ENCODE results near the gene CLIP2.
"Not testable (repeated sequence)": the region's sequence is repeated elsewhere in the genome, so short reads cannot be mapped to it uniquely, and the experiment has no call there.

Gene CLIP2

DNA sequence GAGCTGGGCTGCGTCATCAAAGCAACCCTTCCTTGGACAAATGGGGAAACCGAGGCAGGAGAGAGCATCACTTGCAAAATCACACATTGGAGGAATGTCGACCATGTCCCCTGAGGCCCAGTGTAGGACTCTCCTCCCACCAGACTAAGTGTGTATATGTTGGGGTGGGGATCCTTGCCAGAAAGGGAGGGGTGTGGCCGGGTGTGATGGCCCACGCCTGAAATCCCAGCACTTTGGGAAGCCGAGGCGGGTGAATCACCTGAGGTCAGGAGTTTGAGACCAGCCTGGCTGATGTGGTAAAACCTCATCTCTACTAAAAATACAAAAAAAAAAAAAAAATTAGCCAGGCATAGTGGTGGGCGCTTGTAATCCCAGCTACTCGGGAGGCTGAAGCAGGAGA, 141.2 kb downstream of the CLIP2 start:
- not testable (repeated sequence) for DNase-seq (ENCODE audit: low read depth in 2 of 3, low spot score in 2 of 3)

DNA sequence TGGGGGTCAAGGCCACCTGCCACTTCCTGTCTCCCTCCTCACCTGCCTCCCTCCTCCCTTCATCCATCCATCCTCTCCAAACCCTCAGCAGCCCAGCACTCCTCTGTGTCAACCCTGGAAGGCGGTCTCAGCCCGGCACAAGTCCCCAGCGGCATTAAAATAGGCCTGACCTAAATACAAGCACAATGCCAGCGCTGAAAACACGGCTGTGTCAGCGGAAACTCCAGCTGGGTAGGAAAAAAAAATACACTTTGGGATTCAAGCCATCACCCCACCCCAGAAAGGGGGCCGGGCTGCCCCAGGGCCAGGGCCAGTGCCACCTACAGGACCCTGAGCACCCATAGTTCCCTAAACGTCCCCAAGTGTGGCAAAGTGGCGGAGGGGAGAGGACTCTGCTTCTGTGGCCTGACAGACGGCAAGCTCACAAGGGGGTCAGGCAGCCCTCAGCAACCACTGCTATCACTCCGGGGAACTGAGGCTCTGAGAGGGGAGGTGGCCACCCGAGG, 141.8 kb downstream of the CLIP2 start:
- DNase-seq (ENCODE audit: low read depth in 2 of 3, low spot score in 2 of 3) = no peak

DNA sequence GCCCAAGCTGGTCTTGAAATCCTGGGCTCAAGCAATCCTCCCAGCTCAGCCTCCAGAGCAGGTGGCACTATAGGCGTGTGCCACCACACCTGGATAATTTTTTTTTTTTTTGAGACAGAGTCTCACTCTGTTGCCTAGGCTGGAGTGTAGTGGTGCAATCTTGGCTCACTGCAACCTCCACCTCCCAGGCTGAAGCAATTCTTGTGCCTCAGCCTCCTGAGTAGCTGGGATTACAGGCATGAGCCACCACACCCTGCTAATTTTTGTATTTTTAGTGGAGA, 148.0 kb downstream of the CLIP2 start:
- DNase-seq (ENCODE audit: low read depth in 2 of 3, low spot score in 2 of 3) = not testable (repeated sequence)

DNA sequence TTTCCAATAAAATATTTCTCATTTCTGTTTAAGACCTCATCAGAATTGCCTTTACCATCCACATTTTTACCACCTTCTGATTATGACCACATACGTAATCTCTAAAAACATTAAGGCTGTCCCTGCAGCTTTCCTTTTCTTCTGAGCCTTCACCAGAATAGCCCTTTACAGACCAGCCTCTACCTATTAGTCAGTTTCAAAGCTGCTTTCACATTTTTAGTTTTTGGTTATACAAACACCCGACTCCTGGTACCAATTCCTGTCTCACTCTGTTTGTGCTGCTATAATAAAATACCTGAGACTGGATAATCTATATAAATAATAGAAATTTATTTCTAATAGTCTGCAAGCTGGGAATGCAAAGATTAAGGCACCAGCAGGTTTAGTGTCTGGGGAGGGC, 149.1 kb downstream of the CLIP2 start:
- no peak for DNase-seq (ENCODE audit: low read depth in 2 of 3, low spot score in 2 of 3)

DNA sequence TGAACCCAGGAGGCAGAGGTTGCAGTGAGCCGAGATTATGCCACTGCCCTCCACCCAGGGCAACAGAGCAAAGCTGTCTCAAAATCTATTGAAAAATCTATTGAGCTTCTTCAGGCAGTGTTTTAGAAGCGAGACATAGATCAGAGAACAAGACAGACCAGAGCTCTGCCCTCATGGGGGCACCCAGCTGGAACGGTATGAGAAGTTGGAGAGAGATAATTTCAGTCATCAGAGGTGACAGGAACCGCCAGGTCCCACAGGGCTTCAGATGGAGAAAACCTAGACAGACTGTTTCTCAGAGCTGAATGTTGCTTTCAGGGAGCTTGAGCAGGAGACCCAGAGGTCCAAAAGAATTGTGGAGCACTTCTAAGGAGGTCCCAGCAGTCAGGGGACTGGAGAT, 150.3 kb downstream of the CLIP2 start:
- no peak for DNase-seq (ENCODE audit: low read depth in 2 of 3, low spot score in 2 of 3)

DNA sequence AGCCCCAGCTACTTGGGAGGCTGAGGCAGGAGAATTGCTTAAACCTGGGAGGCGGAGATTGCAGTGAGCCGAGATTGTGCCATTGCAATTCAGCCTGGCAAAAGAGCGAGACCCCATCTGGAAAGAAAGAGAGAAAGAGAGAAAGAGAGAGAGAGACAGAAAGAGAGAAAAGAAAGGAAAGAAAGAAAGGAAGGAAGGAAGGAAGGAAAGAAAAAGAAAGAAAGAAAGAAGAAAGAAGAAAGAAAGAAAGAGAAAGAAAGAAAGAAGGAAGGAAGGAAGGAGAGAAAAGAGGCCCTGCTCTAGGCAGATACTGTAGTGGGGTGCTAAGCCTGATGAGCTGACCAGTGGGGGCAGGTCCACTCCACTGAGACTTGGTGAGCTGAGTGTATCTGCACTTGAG, 150.9 kb downstream of the CLIP2 start:
- not testable (repeated sequence) for DNase-seq (ENCODE audit: low read depth in 2 of 3, low spot score in 2 of 3)

DNA sequence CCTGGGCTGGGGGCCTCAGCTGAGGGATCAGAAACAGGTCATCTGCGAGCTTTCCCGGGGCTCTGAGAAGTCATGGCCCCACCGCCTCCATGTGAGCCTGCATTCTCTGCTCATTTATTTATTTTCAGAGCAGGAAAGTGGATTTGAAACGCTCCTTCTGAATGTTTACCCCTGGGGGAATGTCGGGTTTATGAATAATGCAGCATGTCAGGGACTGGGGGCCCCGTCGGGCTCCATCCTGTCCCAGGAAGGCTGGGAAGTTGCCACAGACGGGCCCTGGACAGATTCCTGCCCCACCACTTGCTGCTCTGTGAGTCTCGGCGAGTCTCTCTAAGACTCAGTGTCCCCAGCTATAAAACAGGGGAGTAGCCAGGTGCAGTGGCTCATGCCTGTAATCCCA, 152.6 kb downstream of the CLIP2 start:
- DNase-seq (ENCODE audit: low read depth in 2 of 3, low spot score in 2 of 3) = no peak

DNA sequence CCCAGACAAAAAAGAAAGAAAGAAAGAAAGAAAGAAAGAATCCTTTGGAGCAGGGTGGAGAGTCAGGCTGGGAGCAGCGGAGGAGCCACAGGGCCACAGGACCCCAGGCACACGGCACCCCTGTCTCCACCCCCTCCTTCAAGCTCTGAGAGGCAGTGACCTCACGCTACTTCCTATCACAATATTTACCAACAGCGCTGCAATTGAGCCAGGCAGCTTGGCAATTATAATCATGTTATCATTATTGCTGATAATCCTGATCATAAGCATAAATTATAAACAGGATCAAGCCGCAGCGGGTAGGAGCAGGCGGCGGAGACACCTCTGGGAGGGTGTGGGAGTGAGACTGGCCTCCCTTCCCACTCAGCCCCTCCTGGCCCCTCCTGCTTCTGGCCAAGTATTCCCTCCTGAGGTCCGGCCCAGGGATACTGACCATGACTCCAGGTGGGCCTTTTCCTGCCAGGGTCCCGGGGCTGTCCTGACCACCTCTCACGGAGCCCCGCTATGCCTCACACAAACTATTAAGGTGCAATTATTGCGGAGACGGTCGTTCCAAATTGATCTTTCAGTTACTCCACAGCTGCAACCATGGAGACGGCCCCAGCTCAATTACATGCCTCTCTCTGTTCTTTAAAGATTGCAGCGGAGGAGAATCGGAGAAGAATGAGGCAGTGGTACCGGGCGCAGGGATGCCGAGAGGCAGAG, 154.5 kb downstream of the CLIP2 start:
- DNase-seq (ENCODE audit: low read depth in 2 of 3, low spot score in 2 of 3) = no peak

DNA sequence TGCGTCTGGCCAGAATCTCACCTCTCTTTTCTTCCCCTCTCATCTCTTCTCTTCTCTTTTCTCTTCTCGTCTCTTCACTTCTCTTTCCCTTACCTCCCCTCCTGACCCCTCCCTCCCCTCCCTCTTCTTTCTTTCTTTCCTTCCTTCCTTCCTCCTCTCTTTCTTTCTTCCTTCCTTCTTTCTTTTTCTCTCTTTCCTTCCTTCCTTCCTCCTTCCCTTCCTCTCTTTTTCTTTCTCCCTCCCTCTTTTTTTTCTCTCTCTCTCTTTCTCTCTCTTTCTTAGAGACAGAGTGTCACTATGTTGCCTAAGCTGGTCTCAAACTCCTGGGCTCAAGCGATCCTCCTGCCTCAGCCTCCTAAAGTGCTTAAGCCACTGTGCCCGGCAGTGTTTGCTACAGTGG, 159.9 kb downstream of the CLIP2 start:
- no peak for DNase-seq (ENCODE audit: low read depth in 2 of 3, low spot score in 2 of 3)

DNA sequence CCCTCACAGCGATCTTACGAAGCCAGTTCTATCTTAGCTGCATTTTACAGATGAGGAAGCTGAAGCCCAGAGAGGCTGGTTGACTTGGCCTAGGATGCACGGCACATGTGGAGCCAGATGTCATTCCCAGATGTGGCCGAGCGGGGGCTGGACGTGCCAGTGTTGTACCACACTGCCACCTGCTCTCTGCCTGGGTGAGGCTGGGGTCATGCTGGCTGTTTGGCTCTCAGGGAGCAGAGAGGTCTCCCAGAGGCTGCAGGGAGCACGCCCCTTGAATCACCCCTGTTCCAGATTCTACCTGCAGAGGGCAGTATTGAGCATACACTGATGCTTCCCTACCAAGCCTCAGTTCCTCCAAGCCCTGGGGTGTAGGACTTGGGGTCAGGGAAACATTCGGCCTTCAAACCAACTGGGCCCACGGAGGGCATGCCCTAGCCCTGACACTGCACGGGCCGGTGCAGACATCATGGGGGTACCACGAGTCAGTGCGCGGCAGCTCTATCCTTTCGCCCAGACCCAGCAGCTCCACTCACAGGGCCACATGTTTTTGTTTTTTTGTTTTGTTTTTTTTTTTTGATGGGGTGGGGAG, 160.7 kb downstream of the CLIP2 start:
- DNase-seq (ENCODE audit: low read depth in 2 of 3, low spot score in 2 of 3) = peak in 2 of 3 experiments; percentile 64 to 72

DNA sequence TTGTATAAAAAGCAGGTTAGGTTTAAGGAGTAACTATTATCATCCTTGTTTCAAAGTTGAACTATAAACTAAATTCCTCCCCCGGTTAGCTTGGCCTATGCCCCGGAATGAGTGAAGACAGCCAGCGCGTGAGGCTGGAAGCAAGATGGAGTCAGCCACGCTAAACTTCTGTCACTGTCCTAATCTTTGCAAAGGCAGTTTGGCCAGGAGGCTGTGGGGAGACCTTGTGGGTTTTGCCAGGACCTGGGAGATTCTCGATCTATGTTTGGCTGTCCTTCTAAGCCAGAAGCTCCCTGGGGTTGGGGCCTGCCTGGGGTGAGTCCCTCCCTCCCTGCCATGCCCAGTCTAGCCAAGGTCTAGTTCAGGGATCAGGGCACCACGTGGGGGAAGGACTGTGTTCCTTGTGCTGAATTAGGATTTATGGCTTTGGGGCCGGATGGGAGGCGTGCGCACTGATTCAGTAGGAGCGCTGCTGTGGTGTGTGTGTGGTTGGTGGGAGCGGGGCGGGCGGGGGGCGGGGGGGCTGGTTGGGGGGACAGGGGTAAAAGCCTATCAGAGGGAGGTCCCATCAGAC, 163.6 kb downstream of the CLIP2 start:
- DNase-seq (ENCODE audit: low read depth in 2 of 3, low spot score in 2 of 3) = no peak

DNA sequence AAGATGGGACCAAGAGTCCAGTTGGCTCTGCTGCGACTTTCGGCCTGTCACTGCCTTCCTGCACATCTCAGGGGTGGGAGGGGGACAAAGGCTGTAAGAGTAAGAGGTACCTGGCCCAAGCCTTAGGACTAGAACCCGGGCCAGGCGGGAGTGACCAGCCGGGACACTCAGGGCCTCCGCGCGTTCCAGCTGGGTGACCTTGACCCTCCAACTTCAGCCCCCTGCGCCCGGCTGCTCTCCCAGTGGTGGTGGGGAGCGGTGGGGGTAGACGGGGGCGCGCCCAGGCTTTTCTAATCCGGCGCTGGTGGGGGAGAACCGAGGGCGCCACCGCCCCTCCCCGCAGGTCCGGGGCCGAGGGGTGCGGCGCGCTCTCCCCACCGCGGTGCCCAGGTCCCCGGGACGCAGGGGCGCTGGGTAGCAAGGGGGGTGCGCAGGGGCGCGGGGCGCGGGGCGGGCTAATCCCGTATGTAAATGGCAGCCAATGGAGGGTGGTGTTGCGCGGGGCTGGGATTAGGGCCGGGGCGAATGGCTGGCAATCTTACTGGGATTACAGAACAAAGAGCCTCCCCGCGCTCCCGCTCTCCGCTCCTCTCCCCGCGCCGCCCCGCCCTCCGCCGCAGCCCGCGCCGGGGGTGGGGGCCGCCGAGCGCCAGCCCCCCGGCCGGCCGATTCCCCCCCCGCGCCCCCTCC, 164.3 kb downstream of the CLIP2 start, which contains the start of gene GTF2IRD1:
Gene GTF2IRD1, plus strand, starts transcription at position 585 of the 690 bp plus-strand sequence. CDS start 54,175 bp downstream, outside the sequence.
- peak in 1 of 3 experiments; percentile 16 for DNase-seq (ENCODE audit: low read depth in 2 of 3, low spot score in 2 of 3)

DNA sequence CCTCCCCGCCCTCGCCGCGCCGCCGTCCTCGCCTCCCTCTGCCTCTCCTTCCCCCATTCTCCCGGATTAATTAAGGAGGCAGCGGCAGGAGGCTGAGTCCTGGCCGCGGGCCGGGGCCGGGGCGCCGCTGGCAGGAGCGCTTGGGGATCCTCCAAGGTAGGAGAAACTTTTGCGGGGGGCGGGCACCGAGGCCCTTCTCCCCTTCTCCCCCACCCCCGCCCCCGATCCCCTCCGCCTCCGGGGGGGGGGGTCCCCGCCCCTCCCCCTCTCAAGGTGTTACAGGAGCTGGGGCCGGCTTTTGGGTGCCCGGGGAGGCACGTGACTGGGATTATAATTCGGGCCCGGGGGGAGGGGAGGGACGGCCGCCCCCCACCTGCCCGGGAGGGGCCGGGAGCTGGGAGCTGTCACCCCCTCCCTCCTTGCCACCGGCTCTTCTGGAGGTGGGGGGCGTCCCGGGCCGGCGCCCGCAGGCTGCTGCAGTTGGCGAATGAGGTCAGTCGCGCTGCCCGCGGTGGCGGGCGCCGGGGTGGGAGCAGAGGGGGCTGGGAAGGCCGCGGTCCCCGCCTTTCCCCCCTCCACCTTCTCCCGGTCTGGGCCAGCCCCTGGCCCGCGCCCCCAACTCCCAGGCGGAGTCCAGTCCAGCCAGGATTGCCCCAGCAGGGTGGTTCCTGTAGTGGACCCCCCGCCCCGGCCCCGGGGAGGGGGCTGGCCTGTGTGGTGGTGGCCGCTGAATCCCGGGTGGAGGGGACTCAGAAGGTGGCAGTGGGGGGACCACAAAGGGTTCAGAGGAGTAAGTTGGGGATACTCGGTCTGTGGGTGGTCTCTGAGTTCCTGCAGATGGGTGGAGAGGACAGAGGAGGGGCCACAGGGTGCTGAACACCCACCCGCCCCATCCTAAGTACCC, 165.1 kb downstream of the CLIP2 start:
- no peak for DNase-seq (ENCODE audit: low read depth in 2 of 3, low spot score in 2 of 3)

DNA sequence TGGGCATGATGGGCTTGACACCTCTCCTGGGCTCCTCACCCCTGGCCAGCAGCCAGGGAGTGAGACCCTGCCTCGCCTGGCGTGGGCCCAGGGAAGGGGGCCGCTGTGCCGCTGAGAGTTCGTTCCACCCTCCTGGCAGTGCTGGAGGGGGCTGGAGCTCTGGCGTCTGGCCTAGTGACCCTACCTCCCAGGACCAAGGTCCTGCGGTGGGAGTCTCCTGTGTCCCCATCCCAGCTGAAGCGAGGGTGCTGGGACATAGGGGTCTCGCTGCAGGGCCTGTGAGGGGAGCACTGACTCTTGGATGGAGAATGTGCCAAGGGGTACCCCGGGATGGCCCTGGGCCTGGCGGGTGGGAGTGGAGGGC, 165.7 kb downstream of the CLIP2 start:
- no peak for DNase-seq (ENCODE audit: low read depth in 2 of 3, low spot score in 2 of 3)

DNA sequence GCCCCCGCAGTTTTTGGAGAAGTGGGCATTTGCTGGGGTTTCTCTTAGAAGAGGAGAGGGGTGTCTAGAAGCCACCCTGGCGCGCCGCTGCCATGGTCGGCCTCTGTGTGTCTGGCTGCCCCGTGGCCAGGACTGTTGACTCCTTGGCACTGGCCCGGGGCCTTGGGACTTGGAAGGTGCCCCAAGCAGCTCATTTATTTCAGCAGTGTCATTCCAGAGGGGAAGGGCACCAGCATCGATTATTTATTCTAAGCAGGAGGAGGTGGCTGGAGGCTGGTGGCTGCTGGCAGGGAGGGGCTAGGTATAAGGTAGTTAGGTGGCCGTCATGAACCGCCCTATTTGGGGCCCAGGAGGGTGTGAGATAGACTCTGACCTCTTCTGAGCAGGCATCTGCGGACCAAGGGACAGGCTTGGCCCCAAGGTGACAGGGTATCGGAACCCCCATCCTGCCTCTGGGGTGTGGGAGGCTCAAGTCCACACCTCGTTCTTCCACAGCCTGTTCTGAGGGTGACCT, 166.1 kb downstream of the CLIP2 start:
- no peak for DNase-seq (ENCODE audit: low read depth in 2 of 3, low spot score in 2 of 3)
